Activated T-cell treated with anti-CD3 and anti-CD28 coated beads, Interleukin-2, amount 50 U/mL, for 1 hour (primary cell): ENCODE measurements around the gene LRRC25.

Source experiments
- DNase-seq: peaks from one replicate; pipeline ENCODE4 v3.0.0-alpha.2; 2020

Gene LRRC25

GRCh38 chr19:18397242-18398202 is at the start of gene LRRC25:
Gene LRRC25 (minus strand): TSS chr19:18397622. CDS start chr19:18396963, 659 bp downstream.
- no peak for DNase-seq

DNA sequence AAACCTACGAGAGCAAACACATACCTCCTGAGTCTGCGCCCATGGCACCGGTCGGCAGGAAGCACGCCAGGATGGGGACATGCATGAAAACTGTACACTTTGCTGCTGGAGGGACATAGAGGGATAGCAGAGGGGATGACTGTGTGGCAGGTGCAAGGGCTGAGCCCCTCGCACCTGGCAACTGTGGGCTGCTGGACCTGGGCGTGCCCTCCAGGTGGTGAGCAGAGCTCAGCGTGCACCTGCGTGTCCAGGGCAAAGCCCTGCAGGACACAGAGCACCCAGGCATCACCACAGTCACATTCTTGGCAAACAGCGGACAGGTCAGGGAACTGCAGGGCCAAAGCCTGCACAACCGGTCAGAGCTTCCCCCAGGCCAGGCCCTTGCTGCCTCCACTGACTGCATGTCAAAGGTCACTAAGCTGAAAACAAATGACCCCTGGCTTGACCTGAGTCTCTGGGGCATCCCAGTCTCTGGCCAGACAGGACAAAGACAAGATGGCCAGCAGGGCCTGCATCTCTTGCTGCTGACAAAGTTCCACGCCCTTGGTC is 49.5 kb upstream of the LRRC25 start:
- no peak for DNase-seq

- DNase-seq = no peak
Measured at GRCh38 chr19:18446145-18446810, 48.9 kb upstream of the LRRC25 start.

DNA sequence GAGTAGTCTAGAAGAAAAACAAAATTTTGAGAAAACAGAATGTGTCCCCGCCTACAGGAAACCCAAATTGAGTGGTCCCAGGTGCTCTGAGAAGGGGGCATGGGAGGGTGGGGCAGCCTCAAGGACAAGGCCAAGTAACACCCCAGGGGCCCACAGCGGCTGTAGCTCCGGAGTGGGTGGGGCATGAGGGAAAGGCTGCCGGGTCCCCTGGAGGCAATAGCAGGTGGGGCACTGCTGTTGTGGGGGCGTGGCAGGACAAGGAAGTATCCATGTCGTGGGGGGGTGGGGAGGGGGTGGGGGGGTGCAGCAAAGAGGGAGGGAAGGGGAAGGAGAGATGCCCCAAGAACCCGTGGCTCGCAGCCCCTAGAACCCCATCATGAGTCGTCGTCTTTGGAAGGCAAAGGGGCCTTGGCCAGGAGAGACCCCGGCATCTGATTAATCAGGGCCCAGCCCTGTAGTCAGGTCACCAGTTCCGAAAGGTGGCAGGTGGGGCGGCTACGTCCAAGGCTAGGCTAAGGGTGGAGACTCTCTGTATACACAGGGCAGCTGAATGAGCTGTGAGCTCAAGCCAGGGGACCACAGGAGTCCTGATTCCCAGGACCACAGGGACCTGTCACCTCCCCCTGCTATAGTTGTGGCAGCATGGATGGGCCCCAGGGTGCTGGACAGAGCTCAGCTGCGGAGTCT is 48.0 kb upstream of the LRRC25 start:
- no peak for DNase-seq

DNA sequence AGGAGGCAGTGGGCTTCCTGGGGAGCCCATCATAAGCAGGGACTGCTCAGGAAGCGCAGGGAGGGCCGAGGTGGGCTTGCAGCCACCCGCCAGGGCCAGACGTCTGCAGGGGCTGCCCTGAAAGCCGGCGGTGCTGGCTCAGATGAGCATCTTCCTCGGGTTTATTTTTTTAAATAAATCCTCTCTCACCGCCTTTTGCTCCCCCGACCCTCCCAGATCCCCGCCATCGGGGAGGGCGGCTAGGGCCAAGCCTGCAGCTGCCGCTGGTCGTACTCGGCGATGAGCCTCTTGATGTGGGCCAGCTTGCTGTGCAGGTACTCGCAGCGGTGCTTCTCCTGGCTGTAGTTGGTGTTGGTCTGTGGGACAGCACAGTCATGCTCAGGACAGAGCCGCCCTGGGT is 47.1 kb upstream of the LRRC25 start:
- no peak for DNase-seq

GRCh38 chr19:18443831-18444230 is 46.4 kb upstream of the LRRC25 start:
- DNase-seq = no peak

DNA sequence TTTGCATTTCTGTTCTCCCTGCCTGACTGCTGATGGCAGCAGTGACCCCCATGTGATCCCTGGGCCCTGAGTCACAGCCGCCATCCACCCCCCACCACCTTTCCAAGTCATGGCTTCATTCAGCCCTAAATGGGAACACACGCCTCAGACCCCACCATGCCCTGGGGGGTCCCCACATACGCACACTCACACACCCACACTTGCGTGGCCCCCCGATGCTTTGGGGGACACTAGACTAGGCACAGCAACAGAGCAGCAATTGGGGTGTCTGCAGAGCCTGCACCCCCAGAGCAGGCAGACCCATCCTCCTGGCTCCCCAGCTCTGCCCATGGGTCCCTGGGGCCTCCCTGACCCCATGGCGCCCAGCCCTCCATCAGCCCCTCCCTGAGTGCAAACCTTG is 46.0 kb upstream of the LRRC25 start:
- DNase-seq = no peak

DNA sequence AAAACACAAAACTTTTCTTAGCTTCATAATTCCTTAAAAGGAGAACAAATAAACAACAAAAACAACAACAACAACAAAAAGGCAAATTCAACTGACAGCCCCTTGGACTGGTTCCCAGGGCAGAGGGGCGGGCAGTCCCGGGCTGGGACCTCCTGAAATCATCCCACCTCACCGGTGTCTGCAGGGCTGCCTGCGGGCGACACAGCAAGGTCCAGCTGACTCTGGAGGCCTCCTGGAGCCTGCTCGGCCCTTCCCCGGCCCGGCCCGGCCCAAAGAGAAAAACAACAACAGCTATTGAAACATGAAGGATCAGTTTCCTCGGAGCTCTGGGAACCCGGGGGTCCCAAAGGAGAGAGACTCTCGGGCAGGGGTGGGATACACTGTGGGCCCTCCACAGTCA is 45.5 kb upstream of the LRRC25 start:
- DNase-seq = no peak

DNA sequence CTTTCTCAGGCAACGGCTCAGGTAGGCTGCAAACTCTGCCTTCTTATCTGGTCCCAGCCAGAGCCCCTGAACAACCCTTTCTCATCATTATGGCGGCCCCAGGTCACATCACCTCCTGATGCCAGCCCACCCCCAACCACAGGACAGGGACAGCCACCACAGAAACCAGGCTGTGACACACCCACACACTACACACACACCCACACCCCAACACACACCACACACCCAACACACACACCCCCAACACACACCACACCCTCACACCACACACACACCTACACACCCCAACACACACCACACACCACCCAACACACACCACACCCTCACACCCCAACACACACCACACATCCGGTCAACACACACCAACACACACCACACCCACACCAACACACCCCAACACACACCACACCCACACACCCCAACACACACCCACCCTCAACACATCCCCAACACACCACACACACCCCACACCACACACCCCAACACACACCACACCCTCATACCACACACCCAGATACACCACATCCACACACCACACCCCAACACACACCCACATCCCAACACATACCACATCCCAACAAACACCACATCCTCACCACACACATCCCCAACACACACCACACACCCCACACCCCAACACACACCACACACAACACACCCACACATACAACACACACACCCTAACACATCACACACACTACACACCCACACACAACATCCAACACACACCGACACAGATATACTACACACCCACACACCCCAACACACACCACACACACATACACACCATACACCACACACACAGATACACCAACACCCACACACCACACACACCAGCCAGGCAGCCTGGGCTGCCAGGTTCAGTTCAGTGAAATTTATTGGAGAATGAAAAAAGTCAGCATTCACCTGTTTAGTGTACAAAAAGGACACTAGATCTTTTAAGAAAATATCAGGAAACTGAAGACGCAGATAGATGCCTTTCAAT is 44.7 kb upstream of the LRRC25 start:
- no peak for DNase-seq

GRCh38 chr19:18440936-18441803 is 43.7 kb upstream of the LRRC25 start:
- no peak for DNase-seq

GRCh38 chr19:18440415-18440877 is 43.0 kb upstream of the LRRC25 start:
- peak; percentile 58 for DNase-seq

DNA sequence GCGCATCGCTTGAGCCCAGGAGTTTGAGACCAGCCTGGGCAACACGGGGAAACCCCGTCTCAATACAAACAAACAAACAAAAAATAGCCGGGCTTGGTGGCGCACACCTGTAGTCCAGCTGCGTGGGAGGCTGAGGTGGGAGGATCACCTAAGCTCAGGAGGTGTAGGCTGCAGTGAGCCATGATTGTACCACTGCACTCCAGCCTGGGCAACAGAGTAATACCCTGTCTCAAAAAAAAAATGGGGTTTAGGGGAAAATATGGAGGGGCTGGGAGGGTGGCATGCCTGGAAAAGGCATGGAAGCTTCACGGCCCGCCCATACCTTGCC is 42.5 kb upstream of the LRRC25 start:
- no peak for DNase-seq

DNA sequence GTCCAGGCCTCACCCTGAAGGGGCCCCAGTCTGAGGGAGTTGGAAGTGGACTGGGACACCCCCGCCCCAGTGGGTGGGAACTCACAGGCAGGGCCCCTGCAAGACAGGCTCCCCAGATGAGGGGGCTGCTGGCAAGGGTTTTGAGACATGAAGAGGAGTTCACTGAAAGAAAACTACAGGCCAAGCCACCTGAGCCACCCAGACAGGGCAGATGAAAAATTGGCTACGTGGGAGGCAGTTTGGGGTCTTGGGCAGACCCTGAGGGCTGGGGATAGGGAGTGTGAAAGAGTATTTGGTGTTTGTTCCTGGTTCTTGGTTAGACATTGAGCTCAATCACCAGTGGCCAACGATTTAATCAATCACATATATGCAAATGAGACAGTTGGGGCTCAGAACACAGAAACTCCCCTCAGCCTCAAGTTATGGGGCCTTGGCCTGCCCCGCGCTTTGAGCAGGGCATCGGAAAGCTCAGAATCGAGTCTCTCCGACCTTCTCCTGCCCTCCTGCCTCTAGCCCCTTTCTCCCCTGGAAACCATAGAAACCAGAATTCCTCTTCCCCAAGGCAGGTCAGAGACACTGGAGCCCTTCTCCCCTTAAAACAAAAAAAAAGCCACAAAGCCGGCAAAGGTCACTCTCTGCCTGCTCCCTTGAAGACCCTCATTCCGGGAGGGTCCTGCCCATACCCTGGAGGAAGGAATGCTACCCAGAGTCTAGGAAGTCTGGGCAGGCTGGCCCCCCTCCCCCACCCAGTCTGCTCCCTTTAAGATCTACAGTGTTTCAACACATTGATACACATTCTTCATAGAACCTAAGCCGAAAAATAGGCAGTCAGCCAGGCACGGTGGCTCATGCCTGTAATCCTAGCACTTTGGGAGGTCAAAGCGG is 41.8 kb upstream of the LRRC25 start:
- peak; percentile 18 for DNase-seq

- no peak for DNase-seq
Measured at GRCh38 chr19:18438331-18439024, 41.1 kb upstream of the LRRC25 start.

DNA sequence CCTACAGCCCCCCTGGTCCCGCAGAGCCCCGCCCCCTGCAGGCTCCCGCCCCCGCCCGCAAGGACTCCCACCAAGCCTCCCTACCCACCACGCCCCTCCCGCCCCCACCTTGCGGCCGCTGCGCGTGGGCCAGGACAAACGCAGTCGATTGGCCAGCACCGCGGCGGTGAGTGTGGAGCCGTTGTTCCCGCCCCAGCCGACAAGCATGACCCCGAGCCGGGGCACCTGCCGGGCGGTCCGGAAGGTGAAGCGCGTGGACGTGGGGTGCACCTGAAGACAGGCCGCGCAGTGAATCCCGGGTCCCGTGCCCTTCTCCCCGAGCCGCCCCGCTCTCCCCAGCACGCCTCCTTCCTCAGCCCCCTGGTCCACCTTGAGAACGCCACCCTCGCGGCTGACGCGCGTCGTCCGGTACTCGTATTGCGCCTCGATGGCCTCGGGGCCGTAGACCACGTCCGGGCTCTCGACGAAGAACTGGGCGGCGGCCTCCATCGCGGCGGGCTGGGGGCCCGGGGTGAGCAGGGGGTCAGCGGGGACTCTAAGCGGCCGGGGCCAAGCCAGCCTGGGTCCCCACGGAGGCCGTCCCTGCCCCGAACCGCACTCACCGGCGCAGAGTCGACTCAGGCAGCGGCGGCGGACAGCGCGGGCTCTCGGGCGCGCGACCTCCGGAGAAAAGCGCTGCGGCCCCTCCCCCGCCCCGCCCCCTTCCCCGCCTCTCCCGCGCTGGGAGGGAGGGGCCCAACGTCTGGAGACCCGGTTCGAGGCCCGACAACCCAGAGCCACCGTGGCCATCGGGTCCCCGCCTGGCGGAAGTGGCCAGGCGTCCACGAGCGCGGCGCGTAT is 40.3 kb upstream of the LRRC25 start, which contains the start of gene ISYNA1:
ISYNA1 (minus strand) TSS at position 643 of the 840 bp plus-strand sequence; CDS start at position 489, 154 bp downstream.
- peak; percentile 70 for DNase-seq

DNA sequence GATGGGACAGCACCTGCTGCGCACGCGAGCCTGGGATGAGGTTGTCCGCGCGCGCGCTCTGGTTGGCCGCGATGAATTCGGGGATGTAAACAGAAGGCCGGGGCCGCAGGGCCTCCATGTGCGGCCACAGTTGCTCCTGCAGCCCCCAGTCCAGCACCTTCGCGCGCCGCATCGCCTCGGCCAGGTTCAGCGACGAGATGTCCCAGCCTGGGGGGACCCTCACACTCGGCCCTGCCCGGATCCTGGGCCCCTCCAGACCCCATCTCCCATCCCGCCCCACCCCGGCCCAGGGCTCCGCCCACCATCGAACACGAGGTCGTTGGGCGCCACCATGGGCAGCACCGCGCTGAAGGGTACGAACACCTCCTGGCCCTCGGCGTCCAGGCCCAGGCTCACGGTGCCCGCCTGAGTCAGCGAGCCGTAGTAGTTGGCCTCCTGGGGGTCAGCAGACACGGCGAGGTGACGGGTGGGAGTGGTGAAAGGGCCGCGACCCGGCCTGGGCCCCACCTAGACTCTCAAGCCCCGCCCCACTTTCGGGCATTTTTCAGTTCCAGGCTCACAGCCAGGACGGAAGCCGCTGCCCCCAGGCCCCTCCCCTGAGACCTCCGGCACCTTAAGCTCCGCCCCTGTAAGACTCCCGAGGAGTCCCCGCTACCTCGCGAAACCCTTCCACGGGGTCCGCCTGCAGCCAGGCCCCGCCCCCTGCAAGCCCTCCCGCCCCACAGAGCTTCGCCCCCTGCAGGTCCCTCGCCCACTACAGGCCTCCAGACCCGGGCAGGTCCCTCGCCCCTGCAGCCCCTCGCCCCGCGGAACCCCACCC is 39.5 kb upstream of the LRRC25 start:
- DNase-seq = peak; percentile 75
